ENCODE results near the gene LDHAL6A. TPM values are rescaled to one million over a fixed set of nuclear protein-coding genes. Genes with fewer than 3 reads are reported as not detected.

The LDHAL6A gene
- total RNA-seq, 1 experiment from 2014 or later = not detected

- Mint-ChIP-seq H3K4me3 (no peak overlapping the region), H3K27me3 (ENCODE audit: low read depth) (no peaks in the 10 kb centered on the region), H3K36me3 (ENCODE audit: insufficient read depth in 1 of 3, low read depth in 3 of 3) (peaks cover 0 to 21% (median 14%) of the 10 kb centered on the region in 3 experiments; a peak in 4 of 7 replicates), H3K27ac (no peak overlapping the region; a peak in 1 of 7 replicates), H3K9me3 (no peaks in the 10 kb centered on the region), H3K4me1 (peaks cover 2 to 5% of the 10 kb centered on the region in 2 experiments)
- Histone ChIP-seq H2AFZ (ENCODE audit: low read length) (no peak overlapping the region), H3K23ac (ENCODE audit: insufficient read length, low read depth, low read length) (no peak overlapping the region), H2AK5ac (ENCODE audit: insufficient read length, low read length) (no peak overlapping the region), H2BK12ac (ENCODE audit: insufficient read length, low read depth, low read length) (no peak overlapping the region), H4K5ac (ENCODE audit: insufficient read length, low read depth, low read length) (no peak overlapping the region), H4K20me1 (ENCODE audit: control insufficient read depth, insufficient read depth, insufficient read length) (no peaks in the 10 kb centered on the region), H3K14ac (ENCODE audit: insufficient read depth, low read length) (no peak overlapping the region), H3K27ac (ENCODE audit: insufficient read length, low read depth, low read length) (no peak overlapping the region), H2BK15ac (ENCODE audit: low read depth, low read length) (no peak overlapping the region), H4K8ac (replicated peaks; ENCODE audit: insufficient read length, low read depth, low read length) (no peak overlapping the region), H3K79me1 (ENCODE audit: insufficient read depth, low read depth, low read length, poor library complexity, severe bottlenecking) (no peaks in the 10 kb centered on the region), H3K23me2 (ENCODE audit: insufficient read length, low read depth, low read length, poor library complexity, severe bottlenecking) (no peaks in the 10 kb centered on the region), H2BK5ac (ENCODE audit: insufficient read length, low read length) (no peak overlapping the region), H3K4me1 (ENCODE audit: insufficient read depth, low read length) (no peaks in the 10 kb centered on the region), H3T11ph (ENCODE audit: low read length) (no peak overlapping the region), H3K27me3 (ENCODE audit: insufficient read depth, low read length) (no peaks in the 10 kb centered on the region), H3K4me2 (ENCODE audit: insufficient read depth, insufficient read length, low read length) (no peak overlapping the region), H3K4ac (ENCODE audit: low read depth, low read length) (no peak overlapping the region), H3K56ac (ENCODE audit: insufficient read length, low read depth, low read length) (no peak overlapping the region), H2BK20ac (ENCODE audit: low read depth, low read length, poor library complexity, severe bottlenecking) (no peak overlapping the region), H3K9ac (ENCODE audit: extremely low read depth, insufficient read length, low read length) (no peak overlapping the region), H3K18ac (ENCODE audit: insufficient read length, low read depth, low read length) (no peak overlapping the region), H3K79me2 (ENCODE audit: insufficient read depth, low read length) (peaks cover 10% of the 10 kb centered on the region; the same call in 1 of the 2 replicates), H4K91ac (ENCODE audit: insufficient read length, low read depth, low read length) (no peak overlapping the region), H3K9me3 (ENCODE audit: control insufficient read depth, low read depth, low read length) (no peaks in the 10 kb centered on the region), H2BK120ac (ENCODE audit: low read depth, low read length, poor library complexity, severe bottlenecking) (no peak overlapping the region)
- DNase-seq = no peak
- no CpG with 5 or more reads among the region's 4 CpGs for WGBS (ENCODE audit: extremely low coverage, insufficient read length, low lambda C conversion rate)
- peak; percentile 47 for TF ChIP-seq CTCF (conservative IDR thresholded peaks at IDR 0.05)
Measured at GRCh38 chr11:18522388-18522787, 66.7 kb downstream of the LDHAL6A start.
